ENCODE results near the gene MEIKIN. TPM values are rescaled to one million over a fixed set of nuclear protein-coding genes. Genes with fewer than 3 reads are reported as not detected.

Gene MEIKIN
- polyA plus RNA-seq, 4 donors = 0.36 TPM; not detected in 3

GRCh38 chr5:131774652-131775367 is 170.7 kb downstream of the MEIKIN start:
- no peak for DNase-seq (ENCODE audit: low read depth in 4 of 4, low spot score in 3 of 4)

- DNase-seq (ENCODE audit: low read depth in 4 of 4, low spot score in 3 of 4) = no peak
Observed at GRCh38 chr5:131773805-131774204, 171.7 kb downstream of the MEIKIN start.

GRCh38 chr5:131771692-131772091 is 173.8 kb downstream of the MEIKIN start:
- DNase-seq (ENCODE audit: low read depth in 4 of 4, low spot score in 3 of 4) = no peak

GRCh38 chr5:131769961-131770360 is 175.5 kb downstream of the MEIKIN start:
- DNase-seq (ENCODE audit: low read depth in 4 of 4, low spot score in 3 of 4) = no peak

GRCh38 chr5:131769336-131769735 is 176.1 kb downstream of the MEIKIN start:
- no peak for DNase-seq (ENCODE audit: low read depth in 4 of 4, low spot score in 3 of 4)

- DNase-seq (ENCODE audit: low read depth in 4 of 4, low spot score in 3 of 4) = no peak
Observed at GRCh38 chr5:131767891-131768290, 177.6 kb downstream of the MEIKIN start.

GRCh38 chr5:131766689-131767088 is 178.8 kb downstream of the MEIKIN start:
- DNase-seq (ENCODE audit: low read depth in 4 of 4, low spot score in 3 of 4) = no peak

GRCh38 chr5:131765261-131765660 is 180.2 kb downstream of the MEIKIN start:
- DNase-seq (ENCODE audit: low read depth in 4 of 4, low spot score in 3 of 4) = no peak

- DNase-seq (ENCODE audit: low read depth in 4 of 4, low spot score in 3 of 4) = no peak
Observed at GRCh38 chr5:131763968-131764367, 181.5 kb downstream of the MEIKIN start.

- no peak for DNase-seq (ENCODE audit: low read depth in 4 of 4, low spot score in 3 of 4)
Observed at GRCh38 chr5:131760793-131761192, 184.7 kb downstream of the MEIKIN start.

GRCh38 chr5:131759704-131760103 is 185.8 kb downstream of the MEIKIN start:
- no peak for DNase-seq (ENCODE audit: low read depth in 4 of 4, low spot score in 3 of 4)

GRCh38 chr5:131758520-131758900 is 187.0 kb downstream of the MEIKIN start:
- no peak for DNase-seq (ENCODE audit: low read depth in 4 of 4, low spot score in 3 of 4)

GRCh38 chr5:131757830-131758519 is 187.5 kb downstream of the MEIKIN start:
- DNase-seq (ENCODE audit: low read depth in 4 of 4, low spot score in 3 of 4) = no peak

Other genes with a start within 250 kb of the MEIKIN start
- gene FNIP1, start 148.6 kb downstream of the MEIKIN start, polyA plus RNA-seq (ENCODE audit: insufficient read length in 4 of 4) = 10 to 100 TPM; 14.2 to 17.7 (median 16.9) TPM
- gene ACSL6, start 66.0 kb upstream of the MEIKIN start, polyA plus RNA-seq (ENCODE audit: insufficient read length in 4 of 4) = 1 to 10 TPM; 1.6 to 2.6 (median 1.7) TPM
- gene IL3, start 115.0 kb upstream of the MEIKIN start, polyA plus RNA-seq (ENCODE audit: insufficient read length in 4 of 4) = not detected
- not detected for gene CSF2, start 128.1 kb upstream of the MEIKIN start, polyA plus RNA-seq (ENCODE audit: insufficient read length in 4 of 4)